ENCODE data around the gene KCTD21. TPM values are rescaled to one million over a fixed set of nuclear protein-coding genes. Genes with fewer than 3 reads are reported as not detected.

KCTD21 gene
- total and polyA plus RNA-seq, 10 of the 15 experiments (the other 5 are each of a cell fraction or from before 2014, with no cell fraction given), result 0.63 to 5.4 (median 3.6) TPM

GRCh38 chr11:78199015-78199652 is 10.7 kb upstream of the KCTD21 start:
- Histone ChIP-seq H3K4me3 (no peak overlapping the region), H3K4me2 (ENCODE audit: control insufficient read depth, insufficient read depth) (no peak overlapping the region), H3K27me3 (replicated peaks in 1 of 2; ENCODE audit: control insufficient read depth in 2 of 2, insufficient read depth in 2 of 2, low read length in 1 of 2) (no peaks in the 10 kb centered on the region), H3K9me3 (replicated peaks; ENCODE audit: control insufficient read depth, insufficient read depth, low read length) (no peaks in the 10 kb centered on the region; the same call in 2 of the 3 replicates), H4K20me1 (ENCODE audit: control insufficient read depth, insufficient read depth) (no peaks in the 10 kb centered on the region), H3K79me2 (ENCODE audit: control insufficient read depth, insufficient read depth, low read length) (no peaks in the 10 kb centered on the region), H3K36me3 (ENCODE audit: control insufficient read depth in 2 of 2, insufficient read depth in 2 of 2, low read length in 1 of 2) (no peaks in the 10 kb centered on the region; a peak in 2 of 4 replicates), H3K4me1 (ENCODE audit: control insufficient read depth, insufficient read depth, low read length) (peaks cover 6% of the 10 kb centered on the region; the same call in 1 of the 2 replicates), H3K27ac (ENCODE audit: control insufficient read depth, insufficient read depth) (no peak overlapping the region), H3K9ac (ENCODE audit: control insufficient read depth, insufficient read depth, low read length) (no peak overlapping the region), H2AFZ (ENCODE audit: control insufficient read depth, low read depth, low read length) (no peak overlapping the region)
- 86% methylated on average over 6 of the region's 6 CpGs for WGBS (ENCODE audit: insufficient coverage, insufficient replicate concordance, low lambda C conversion rate, missing lambda C conversion rate)
- no peak for DNase-seq (ENCODE audit: low read depth, low spot score)
- intact Hi-C loops (cut with micrococcal nuclease; ENCODE audit: unreplicated experiment), result no loop called here
- SMC1A ChIA-PET (ENCODE audit: uncharacterized antibody, unreplicated experiment), result no interaction called here
- in situ Hi-C loops (cut with MboI), result no loop called here
- POLR2A ChIA-PET, result no interaction called here
- RAD21 ChIA-PET (ENCODE audit: unreplicated experiment), result no interaction called here
- CTCF ChIA-PET, result no interaction called here
- ATAC-seq, result no peak
- no peak for FAIRE-seq
- no peak for TF ChIP-seq ETV6 (conservative IDR thresholded peaks at IDR 0.05 in 1 of 2, IDR thresholded peaks at IDR 0.05 in 1 of 2; ENCODE audit: borderline replicate concordance in 1 of 2, low read depth in 1 of 2)
- no peak for TF ChIP-seq CEBPZ (IDR thresholded peaks at IDR 0.05; ENCODE audit: low read depth, low read length)
- TF ChIP-seq WRNIP1 (IDR thresholded peaks at IDR 0.05; ENCODE audit: borderline replicate concordance, low read depth, low read length), result no peak
- TF ChIP-seq, protein P1, sequence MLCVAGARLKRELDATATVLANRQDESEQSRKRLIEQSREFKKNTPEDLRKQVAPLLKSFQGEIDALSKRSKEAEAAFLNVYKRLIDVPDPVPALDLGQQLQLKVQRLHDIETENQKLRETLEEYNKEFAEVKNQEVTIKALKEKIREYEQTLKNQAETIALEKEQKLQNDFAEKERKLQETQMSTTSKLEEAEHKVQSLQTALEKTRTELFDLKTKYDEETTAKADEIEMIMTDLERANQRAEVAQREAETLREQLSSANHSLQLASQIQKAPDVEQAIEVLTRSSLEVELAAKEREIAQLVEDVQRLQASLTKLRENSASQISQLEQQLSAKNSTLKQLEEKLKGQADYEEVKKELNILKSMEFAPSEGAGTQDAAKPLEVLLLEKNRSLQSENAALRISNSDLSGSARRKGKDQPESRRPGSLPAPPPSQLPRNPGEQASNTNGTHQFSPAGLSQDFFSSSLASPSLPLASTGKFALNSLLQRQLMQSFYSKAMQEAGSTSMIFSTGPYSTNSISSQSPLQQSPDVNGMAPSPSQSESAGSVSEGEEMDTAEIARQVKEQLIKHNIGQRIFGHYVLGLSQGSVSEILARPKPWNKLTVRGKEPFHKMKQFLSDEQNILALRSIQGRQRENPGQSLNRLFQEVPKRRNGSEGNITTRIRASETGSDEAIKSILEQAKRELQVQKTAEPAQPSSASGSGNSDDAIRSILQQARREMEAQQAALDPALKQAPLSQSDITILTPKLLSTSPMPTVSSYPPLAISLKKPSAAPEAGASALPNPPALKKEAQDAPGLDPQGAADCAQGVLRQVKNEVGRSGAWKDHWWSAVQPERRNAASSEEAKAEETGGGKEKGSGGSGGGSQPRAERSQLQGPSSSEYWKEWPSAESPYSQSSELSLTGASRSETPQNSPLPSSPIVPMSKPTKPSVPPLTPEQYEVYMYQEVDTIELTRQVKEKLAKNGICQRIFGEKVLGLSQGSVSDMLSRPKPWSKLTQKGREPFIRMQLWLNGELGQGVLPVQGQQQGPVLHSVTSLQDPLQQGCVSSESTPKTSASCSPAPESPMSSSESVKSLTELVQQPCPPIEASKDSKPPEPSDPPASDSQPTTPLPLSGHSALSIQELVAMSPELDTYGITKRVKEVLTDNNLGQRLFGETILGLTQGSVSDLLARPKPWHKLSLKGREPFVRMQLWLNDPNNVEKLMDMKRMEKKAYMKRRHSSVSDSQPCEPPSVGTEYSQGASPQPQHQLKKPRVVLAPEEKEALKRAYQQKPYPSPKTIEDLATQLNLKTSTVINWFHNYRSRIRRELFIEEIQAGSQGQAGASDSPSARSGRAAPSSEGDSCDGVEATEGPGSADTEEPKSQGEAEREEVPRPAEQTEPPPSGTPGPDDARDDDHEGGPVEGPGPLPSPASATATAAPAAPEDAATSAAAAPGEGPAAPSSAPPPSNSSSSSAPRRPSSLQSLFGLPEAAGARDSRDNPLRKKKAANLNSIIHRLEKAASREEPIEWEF (IDR thresholded peaks at IDR 0.05; ENCODE audit: insufficient replicate concordance, low read depth, low read length), result no peak
- TF ChIP-seq IRF3 (IDR thresholded peaks at IDR 0.05), result no peak
- no TSS peak for BruUV-seq (replicated peaks)

Data from GM12878 (cell line).